Mucosa of descending colon (tissue), 3 donors: ENCODE data around the gene DGAT2L6. TPM values are rescaled to one million over a fixed set of nuclear protein-coding genes. Genes with fewer than 3 reads are reported as not detected.
A peak's percentile ranks its signal among the peaks of the same experiment; 100 is the strongest.

Source experiments
- ATAC-seq: fragments of 200-7000 bp; cut with Tn5 transposase; one replicate; pipeline ENCODE4 v1.9.1; 2020; ENCODE audit warnings: mild to moderate bottlenecking, moderate library complexity
- DNase-seq, 3 donors: peaks; one replicate each; pipeline ENCODE4 v3.0.0-alpha.2; 2020
- H3K36me3 ChIP-seq: fragments of 200-600 bp; one replicate; pipeline ENCODE4 v1.8.0; 2021; ENCODE audit warnings: low read depth, mild to moderate bottlenecking
- H3K4me1 ChIP-seq: fragments of 200-600 bp; one replicate; pipeline ENCODE4 v1.8.0; 2021; ENCODE audit warnings: low read depth, mild to moderate bottlenecking
- H3K4me3 ChIP-seq: fragments of 200-600 bp; one replicate; pipeline ENCODE4 v1.8.0; 2021; ENCODE audit warnings: mild to moderate bottlenecking
- H3K9me3 ChIP-seq: fragments of 200-600 bp; one replicate; pipeline ENCODE4 v1.8.0; 2021; ENCODE audit warnings: mild to moderate bottlenecking
- CTCF ChIP-seq: fragments of 200-600 bp; IDR thresholded peaks from one replicate; pipeline ENCODE4 v1.8.0; 2022; ENCODE audit warnings: antibody characterized with exemption, mild to moderate bottlenecking
- intact Hi-C, 2 donors: fragments of 100-400 bp; cut with DNase I in 1 of 2; cut with micrococcal nuclease in 1 of 2; formaldehyde crosslinking; loops; one replicate each; pipeline versions ENCODE4 v1.11.0 to v1.11.1; 2022; cut with DNase I, micrococcal nuclease
- total RNA-seq, 3 donors: library from RNA; stranded (reverse); fragmentation: NEBNext Ultra II Directional in 2 of 3; extraction: Animal tissue kit (Norgen Biotek cat#: 25700) in 2 of 3; gene quantifications; one replicate each; pipeline versions ENCODE4 v1.2.1 to v1.2.4, GENCODE V29; 2021 to 2023
- donor health status: DM: no; HTN: no; CAD: no; lungs with moderate emphysema.
- donor health status: DM: no; HTN: no; CAD: no.
- donor health status: DM: no; HTN: yes; CAD: no.

DGAT2L6 gene
- total RNA-seq, 3 donors from 2014 or later, result not detected

GRCh38 chrX:70133303-70134115, 43.8 kb upstream of the DGAT2L6 start, which contains the start of gene IGBP1:
Gene IGBP1, plus strand, starts transcription at chrX:70133447. Its CDS starts 501 bp downstream, at chrX:70133948.
- peak; percentile 20 for TF ChIP-seq CTCF
- Histone ChIP-seq H3K36me3 (no peaks in the 10 kb centered on the region), H3K4me1 (peaks cover 5% of the 10 kb centered on the region), H3K4me3 (peak within 1 kb of the TSS; percentile 30), H3K9me3 (no peaks in the 10 kb centered on the region)
- intact Hi-C loops, result no loop called here
- ATAC-seq, result peak; percentile 91
- peak; percentile 83 to 88 (median 85) for DNase-seq

GRCh38 chrX:70134116-70134477, 43.2 kb upstream of the DGAT2L6 start:
- intact Hi-C loops, result no loop called here
- Histone ChIP-seq H3K4me3 (peak overlapping the region; percentile 30), H3K36me3 (no peaks in the 10 kb centered on the region), H3K4me1 (peaks cover 5% of the 10 kb centered on the region), H3K9me3 (no peaks in the 10 kb centered on the region)
- ATAC-seq (peak; percentile 62), DNase-seq (peak in 1 of 3 donors; percentile 33)
- no peak for TF ChIP-seq CTCF

- no peaks in the 10 kb centered on the region for H3K9me3 ChIP-seq
- H3K36me3 ChIP-seq, result no peaks in the 10 kb centered on the region
- intact Hi-C loops, result no loop called here
- peaks cover 5% of the 10 kb centered on the region for H3K4me1 ChIP-seq
- ATAC-seq (no peak), DNase-seq (no peak)
- no peak for TF ChIP-seq CTCF
- H3K4me3 ChIP-seq, result no peak overlapping the region
Measured at GRCh38 chrX:70138622-70139021, 38.7 kb upstream of the DGAT2L6 start.

GRCh38 chrX:70139736-70140135, 37.5 kb upstream of the DGAT2L6 start:
- Histone ChIP-seq H3K4me1 (peaks cover 2% of the 10 kb centered on the region), H3K9me3 (no peaks in the 10 kb centered on the region), H3K4me3 (no peak overlapping the region), H3K36me3 (no peaks in the 10 kb centered on the region)
- intact Hi-C loops, result no loop called here
- no peak for ATAC-seq
- DNase-seq, result no peak
- TF ChIP-seq CTCF, result no peak

GRCh38 chrX:70141373-70141772, 35.9 kb upstream of the DGAT2L6 start:
- TF ChIP-seq CTCF, result no peak
- H3K4me3 ChIP-seq, result no peak overlapping the region
- DNase-seq (no peak), ATAC-seq (no peak)
- H3K4me1 ChIP-seq, result no peaks in the 10 kb centered on the region
- intact Hi-C loops, result no loop called here
- no peaks in the 10 kb centered on the region for H3K36me3 ChIP-seq
- no peaks in the 10 kb centered on the region for H3K9me3 ChIP-seq
